HG02571 (cell line): ENCODE data around the gene SLBP.

ENCODE experiments used
- ATAC-seq: cut with Tn5 transposase; IDR thresholded peaks from one replicate; pipeline ENCODE4 v1.9.1; 2021; ENCODE audit warnings: mild to moderate bottlenecking, moderate library complexity; ENCODE audit not compliant: unreplicated experiment

Gene SLBP

GRCh38 chr4:1712216-1713002, at the start of gene SLBP:
TSS of gene SLBP (minus strand) at chr4:1712319. CDS start at chr4:1712188, 131 bp downstream.
- ATAC-seq = peak; percentile 76

DNA sequence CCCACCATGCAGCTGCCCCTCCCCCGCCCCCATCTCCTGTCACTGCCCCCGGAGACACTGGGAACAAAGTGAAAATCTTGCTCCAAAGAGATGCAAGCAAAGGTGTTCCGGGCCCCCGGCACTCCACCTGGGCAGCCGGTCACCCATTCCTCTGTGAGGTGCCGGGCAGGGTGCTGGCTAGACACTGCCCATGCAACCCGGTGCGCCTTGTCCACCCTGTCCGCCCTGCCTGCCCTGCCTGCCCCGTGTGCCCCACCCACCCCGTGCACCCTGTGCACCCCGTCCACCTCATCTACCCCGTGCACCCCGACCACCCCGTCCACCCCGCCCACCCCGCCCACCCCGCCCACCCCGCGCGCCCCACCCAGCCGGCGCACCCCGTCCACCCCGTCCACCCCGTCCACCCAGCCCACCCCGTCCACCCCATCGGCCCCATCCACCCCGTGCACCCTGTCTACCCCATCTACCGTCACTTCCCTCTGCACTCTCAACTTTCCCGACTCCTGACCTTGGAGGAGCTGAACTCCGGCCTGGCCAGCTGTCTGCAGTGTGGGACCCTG, 49.1 kb upstream of the SLBP start:
- ATAC-seq = no peak

GRCh38 chr4:1760521-1761071, 48.5 kb upstream of the SLBP start:
- ATAC-seq = no peak

DNA sequence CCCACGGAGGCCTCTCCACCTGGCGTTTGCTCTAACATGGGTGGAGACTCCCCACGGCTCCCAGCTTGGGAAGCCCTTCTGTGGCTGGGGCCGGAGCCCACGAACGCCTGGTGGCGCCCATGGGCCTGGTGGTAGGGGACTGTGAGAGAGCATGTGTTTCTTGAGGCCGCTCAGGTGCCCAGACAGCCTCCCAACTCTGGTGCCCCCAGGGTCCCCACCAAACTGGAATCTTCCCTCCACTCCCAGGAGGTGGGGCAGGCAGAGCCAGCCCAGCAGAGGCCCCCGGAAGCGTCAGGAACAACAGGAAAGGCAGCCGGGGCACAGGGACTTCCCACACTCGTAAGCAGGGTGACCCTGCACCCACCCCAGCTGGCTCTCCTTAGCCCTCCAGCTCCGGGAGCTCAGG, 47.7 kb upstream of the SLBP start:
- ATAC-seq = no peak

DNA sequence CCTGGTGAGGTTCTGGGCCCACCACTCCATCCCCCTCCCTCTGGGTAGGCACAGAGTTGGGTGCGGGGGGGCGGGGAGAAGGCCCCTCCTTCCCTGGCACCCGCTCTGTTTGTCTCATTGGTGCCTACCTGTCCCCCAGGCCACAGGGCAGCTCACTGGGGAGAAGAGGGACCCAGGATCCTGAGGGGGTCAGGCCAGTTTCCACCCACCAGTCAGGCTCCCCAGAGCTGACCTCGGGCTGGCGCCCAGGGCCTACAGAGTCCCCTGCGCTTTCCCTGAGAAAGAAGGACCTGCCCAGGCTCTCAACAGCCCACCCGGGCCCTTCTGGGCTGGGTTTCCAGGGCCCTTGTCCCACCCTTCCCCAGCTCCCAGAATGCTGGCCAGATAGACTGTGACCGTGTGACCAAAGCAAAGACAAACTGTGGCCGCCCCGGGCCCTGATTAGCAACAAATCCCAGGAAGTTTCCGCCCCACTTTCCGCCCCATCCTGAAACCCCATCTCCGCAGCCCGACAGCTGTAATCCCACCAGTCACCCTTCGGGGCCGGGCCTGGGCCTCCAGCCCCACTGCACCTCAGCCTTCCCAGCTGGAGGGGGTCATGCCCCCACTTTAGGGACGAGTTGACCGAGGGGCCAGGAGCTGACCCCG, 47.2 kb upstream of the SLBP start:
- no peak for ATAC-seq

- ATAC-seq = no peak
These were observed 46.4 kb upstream of the SLBP start for GRCh38 chr4:1758306-1759121.

GRCh38 chr4:1757836-1758235, 45.7 kb upstream of the SLBP start:
- no peak for ATAC-seq

DNA sequence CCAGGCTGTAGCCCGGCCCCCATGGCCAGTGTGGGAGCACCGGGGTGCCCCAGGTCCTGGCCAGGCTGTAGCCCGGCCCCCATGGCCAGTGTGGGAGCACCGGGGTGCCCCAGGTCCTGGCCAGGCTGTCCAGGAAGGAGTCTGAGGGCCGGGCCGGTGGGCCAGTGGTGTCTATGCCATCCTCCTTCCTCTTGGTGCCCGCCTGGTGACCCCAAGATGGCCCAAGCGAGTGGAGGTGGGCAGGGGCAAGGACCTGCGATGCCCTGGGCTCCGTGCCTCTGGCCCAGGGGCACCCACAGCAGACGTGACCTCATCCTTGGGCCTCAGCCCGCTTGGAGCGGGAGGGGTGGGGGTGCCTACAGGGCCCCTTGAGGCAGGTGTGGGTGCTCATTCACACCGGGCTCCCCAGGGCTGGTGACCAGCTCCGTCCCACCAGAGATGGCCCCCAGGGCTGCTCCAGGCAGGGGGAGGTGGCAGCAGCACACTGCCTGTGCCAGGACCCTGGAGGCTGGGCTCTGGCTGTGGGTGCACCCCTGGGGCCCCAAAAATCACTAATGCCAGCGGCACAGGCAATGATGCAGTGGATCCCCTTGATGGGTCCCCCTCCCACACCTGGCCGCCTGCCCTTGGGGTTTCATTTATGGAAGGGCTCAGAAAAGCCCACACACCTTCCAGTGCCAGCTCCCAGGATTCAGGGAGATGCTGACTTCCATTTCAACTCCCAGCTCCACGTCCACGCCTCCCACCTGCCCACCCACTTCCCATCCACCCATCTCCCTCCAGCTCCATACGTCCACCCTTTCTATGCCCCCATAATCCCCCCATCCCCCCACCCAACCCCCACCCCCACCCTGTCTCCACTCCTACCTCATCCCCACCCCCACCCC, 45.0 kb upstream of the SLBP start:
- ATAC-seq = no peak

GRCh38 chr4:1756079-1756478, 44.0 kb upstream of the SLBP start:
- ATAC-seq = no peak

- ATAC-seq = no peak
These were observed 43.2 kb upstream of the SLBP start for GRCh38 chr4:1755297-1755696.

- no peak for ATAC-seq
These were observed 42.2 kb upstream of the SLBP start for GRCh38 chr4:1754336-1754735.

DNA sequence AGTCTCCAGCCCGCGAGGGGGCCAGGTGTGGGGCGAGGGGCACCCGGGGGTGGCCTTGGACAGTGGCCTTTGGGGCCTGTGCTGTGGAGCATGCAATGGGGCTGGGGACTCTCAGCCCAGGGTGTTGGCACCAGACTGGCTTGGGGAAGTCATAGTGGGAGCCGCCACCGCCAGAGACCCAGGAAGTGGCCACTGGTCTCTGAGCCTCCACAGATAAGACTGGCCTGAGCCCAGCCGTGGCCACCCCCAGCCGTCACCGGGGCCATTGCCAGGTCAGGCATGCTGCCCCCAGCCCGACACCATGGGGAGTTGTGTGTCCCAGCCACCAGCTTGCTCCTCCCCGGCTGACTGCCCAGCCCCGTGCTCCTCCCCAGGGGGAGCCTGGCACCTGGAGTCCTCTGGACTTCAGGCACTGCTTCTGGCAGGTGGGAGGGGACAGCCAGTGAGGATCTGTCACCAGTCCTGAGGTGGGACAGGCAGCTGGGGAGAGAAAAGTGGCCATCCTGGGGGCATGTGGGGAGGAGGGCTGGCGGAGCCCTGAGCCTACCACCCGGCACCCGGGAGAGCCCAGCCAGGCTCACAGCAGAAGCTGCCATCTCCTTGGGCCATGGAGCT, 41.7 kb upstream of the SLBP start:
- no peak for ATAC-seq

DNA sequence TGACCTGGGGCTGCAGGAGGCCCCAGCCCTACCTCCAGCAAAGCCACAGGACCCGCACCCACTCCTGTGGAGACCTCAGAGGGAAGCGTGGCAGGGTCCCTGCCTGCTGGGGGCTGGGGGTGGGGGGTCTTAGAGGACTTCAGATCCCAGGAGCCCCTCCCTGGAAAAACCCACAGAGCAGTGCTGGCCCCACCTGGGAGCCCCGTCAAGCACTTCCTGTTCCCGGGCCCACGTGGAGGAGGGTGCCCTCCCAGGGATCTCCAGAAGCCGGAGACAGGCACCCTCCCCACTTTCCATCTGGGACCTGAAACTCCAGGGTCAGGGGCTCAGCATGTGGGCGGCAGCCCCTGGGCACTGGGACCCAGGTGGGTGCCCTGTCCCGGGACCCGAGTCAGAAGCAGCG, 41.2 kb upstream of the SLBP start:
- no peak for ATAC-seq

DNA sequence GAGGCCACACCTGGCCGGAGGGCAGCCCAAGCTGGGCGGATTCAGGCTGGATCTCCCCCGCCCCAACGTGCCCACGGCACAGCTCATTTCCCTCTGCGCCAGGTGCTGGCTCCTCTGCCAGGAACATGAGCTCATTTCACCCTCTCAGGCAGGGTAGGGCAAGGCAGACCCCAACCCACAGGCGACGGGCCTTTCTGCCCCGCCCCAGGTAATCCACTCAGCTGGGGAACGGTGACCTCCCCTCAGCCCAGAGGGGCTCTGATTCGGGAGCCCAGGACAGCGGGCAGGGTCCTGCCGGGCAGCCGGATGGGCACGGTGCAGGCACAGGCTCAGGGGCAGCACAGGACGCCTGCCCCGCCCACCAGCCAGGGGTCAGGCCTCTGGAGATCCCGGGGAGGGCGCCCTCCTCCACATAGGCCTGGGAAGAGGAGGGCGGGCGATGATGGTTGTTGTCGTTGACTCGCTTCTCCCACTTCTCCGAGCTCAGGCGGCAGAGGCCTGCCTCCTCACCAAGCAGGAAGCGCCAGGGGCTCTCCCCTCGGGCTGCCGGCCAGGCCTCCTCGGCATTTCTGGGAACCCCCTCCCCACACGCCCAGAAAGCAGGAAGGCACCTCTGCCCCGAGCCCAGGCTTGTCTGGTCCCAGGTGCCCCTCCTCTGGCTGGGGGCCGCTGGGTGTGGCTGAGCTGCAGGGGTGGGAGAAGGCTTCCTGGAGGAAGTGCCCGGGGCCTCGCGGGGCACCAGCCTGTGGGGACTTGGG, 40.3 kb upstream of the SLBP start:
- no peak for ATAC-seq

DNA sequence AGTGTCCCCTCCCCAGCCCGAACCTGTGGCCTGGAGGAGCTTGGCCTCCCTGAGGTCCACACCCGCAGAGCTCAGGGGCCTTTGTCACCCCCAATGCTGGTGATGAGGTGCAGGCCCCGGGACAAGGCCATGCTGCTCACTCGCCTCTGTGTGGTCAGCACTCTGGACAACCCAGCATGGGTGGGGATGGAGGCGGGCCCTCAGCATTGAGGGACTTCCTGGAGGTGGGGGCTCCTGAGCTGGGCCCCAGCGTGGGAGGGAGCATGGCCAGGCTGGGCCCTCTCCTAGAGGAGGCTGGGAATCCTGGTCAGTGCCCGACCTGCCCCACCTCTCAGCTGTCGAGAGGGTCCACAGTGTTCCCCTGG, 39.8 kb upstream of the SLBP start:
- no peak for ATAC-seq

DNA sequence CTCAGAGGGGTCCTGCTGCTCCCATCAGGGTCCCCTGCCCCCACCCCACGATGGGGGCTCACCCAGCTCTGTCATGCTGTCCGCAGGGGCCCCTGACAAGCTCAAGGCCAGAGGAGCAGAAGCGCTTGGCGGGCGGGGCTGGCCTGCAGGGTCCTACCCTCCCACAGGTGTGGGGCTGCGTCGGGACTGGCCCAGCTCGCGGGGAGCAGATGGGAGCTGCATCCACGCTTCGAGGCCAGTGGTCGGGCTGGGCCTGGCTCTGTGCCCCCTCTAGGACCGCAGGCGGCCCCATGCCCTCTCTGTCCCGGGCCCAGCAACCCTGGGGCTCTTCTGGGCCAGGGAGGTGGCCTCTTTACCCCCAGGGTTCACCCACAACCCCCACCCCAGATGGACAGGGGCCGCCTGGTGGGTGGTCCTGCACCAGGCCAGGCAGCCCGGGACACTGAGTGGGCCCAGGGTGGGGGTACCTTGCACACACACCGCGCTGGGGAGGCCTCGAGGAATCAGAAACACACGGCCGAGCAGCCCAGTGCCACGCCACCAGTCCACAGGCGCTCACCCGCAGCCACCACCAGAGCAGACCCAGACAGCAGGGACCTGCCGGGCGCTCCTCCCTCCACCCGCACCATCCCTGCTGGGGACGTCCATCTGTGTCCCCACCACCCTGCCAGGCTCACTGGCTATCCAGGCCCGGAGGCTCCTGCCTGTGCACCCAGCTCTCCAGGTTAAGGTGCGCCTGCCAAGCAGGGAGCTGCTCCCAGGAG, 39.2 kb upstream of the SLBP start:
- ATAC-seq = no peak

DNA sequence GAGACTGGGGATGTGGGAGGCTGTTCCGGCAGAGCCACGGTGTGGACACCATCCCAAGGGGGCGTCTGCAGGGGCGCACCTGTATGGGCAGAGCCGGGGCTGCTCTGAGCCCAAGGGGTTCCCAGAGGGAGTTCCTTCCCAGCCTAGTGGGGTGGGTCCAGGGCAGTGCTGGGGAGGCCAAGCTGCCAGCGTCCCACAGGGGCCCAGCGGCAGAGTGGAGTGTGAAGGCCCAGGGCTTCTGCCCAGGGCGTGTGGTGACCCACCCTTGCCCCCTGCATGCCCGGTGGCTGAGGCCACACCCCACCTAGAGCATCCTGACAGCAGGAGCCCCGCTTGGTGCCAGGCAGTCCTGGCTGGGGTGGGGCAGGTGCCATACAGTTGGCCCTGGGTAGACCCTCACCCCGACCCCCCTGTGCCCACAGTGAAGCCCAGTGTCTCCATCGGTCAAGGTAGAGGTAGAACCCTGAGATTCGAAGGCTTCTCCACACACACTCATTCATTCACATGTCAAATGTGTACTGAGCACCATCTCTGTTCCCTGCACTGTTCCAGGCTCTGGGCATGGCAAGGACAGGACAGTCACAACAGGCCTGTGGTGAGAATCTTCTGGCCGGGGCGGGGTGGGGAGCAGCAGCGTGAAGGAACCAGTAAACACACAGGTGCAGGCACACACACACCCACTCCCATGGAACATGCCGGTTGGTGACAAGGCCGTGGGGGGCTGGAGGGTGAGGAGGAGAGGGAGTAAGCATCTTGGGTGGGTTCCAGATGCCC, 38.4 kb upstream of the SLBP start:
- no peak for ATAC-seq

DNA sequence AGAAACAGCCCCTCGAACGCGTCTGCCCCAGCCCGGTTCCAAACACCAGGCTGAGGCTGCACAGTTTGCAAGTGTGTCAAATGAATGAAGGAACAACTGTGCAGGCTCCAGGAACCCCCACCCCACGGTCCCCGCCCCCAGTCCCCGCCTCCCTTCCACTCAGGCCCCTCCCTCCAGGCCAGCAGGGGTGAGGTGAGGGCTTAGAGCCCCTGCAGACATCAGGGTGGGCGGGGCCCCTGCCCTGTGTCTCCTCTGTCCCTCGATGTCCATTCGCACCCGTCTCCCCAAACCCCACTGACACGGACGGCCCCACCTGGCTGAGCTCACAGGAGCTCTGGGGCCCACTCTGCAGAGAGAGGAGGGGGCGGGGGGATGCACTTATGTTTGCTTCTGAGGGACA, 37.7 kb upstream of the SLBP start:
- ATAC-seq = no peak
